Keratinocyte (primary cell): ENCODE measurements around the gene RCSD1.

ENCODE experiments used
- EZH2 ChIP-seq: IDR thresholded peaks from one replicate; pipeline ENCODE4 v1.6.1; 2012; ENCODE audit warnings: inconsistent platforms, mild to moderate bottlenecking, low read length, moderate library complexity
- TF ChIP-seq, protein P1 (sequence below), 3 experiments: IDR thresholded peaks in 1 of 3; conservative IDR thresholded peaks in 1 of 3; optimal IDR thresholded peaks in 1 of 3; 2 replicates in 2 of 3; 3 replicates in 1 of 3; pipeline versions ENCODE3 to v1.5.1; 2011; ENCODE audit warnings: low read length in 3 of 3, mild to moderate bottlenecking in 3 of 3, moderate library complexity in 2 of 3, control low read depth in 1 of 3, inconsistent platforms in 1 of 3; ENCODE audit not compliant: insufficient read depth in 2 of 3; ENCODE audit errors: extremely low read depth in 1 of 3

DNA sequence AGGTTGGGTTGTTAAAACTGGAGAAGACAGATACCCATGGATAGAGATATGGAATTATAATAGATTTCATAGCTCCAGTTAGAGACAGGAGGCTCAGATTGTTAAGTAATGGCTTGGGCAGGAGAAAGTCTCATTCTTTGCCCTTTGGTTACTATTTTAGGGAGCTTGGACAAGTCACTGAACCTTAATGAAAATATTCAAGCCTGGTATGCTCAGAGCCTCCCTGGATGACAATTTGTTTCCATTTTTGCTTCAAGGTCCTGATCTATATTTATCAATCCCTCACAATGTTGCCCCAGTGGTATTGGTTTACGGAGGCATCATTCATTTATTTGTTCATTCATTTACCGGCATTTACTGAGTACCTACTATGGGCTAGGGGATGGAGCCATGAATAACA lies 37.5 kb downstream of the RCSD1 start:
- TF ChIP-seq, protein P1, sequence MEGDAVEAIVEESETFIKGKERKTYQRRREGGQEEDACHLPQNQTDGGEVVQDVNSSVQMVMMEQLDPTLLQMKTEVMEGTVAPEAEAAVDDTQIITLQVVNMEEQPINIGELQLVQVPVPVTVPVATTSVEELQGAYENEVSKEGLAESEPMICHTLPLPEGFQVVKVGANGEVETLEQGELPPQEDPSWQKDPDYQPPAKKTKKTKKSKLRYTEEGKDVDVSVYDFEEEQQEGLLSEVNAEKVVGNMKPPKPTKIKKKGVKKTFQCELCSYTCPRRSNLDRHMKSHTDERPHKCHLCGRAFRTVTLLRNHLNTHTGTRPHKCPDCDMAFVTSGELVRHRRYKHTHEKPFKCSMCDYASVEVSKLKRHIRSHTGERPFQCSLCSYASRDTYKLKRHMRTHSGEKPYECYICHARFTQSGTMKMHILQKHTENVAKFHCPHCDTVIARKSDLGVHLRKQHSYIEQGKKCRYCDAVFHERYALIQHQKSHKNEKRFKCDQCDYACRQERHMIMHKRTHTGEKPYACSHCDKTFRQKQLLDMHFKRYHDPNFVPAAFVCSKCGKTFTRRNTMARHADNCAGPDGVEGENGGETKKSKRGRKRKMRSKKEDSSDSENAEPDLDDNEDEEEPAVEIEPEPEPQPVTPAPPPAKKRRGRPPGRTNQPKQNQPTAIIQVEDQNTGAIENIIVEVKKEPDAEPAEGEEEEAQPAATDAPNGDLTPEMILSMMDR (optimal IDR thresholded peaks at IDR 0.05 in 1 of 3, IDR thresholded peaks at IDR 0.05 in 1 of 3, conservative IDR thresholded peaks at IDR 0.05 in 1 of 3; ENCODE audit: extremely low read depth in 1 of 3, insufficient read depth in 2 of 3, low read length in 3 of 3) = no peak
- TF ChIP-seq EZH2 = no peak
